SK-N-SH treated with all-trans-retinoic acid at 6 μM for 48 hours (cell line): ENCODE measurements around the gene TRMT112.

Experiments
- CREB5 ChIP-seq: fragments of 250-450 bp; sonication (Bioruptor Pico); IDR thresholded peaks from 2 replicates; pipeline ENCODE4 v1.5.1; 2020; ENCODE audit warnings: low read depth, mild to moderate bottlenecking, moderate library complexity
- CSDC2 ChIP-seq: fragments of 250-450 bp; sonication (Bioruptor Pico); IDR thresholded peaks from 2 replicates; pipeline ENCODE4 v1.5.0; 2020; ENCODE audit warnings: mild to moderate bottlenecking, moderate library complexity
- ESRRG ChIP-seq: fragments of 250-450 bp; sonication (Bioruptor Pico); IDR thresholded peaks from 2 replicates; pipeline ENCODE4 v1.6.1; 2021; ENCODE audit warnings: mild to moderate bottlenecking
- PATZ1 ChIP-seq: fragments of 250-450 bp; sonication (Bioruptor Pico); IDR thresholded peaks from 2 replicates; pipeline ENCODE4 v1.8.0; 2020; ENCODE audit warnings: mild to moderate bottlenecking, moderate library complexity, borderline replicate concordance
- POU6F1 ChIP-seq: fragments of 250-450 bp; sonication (Bioruptor Pico); IDR thresholded peaks from 2 replicates; pipeline ENCODE4 v1.8.0; 2021; ENCODE audit warnings: low read depth, mild to moderate bottlenecking, moderate library complexity, borderline replicate concordance
- RARB ChIP-seq: fragments of 250-450 bp; sonication (Bioruptor Pico); IDR thresholded peaks from 2 replicates; pipeline ENCODE4 v1.8.0; 2021; ENCODE audit warnings: mild to moderate bottlenecking, moderate library complexity
- TSHZ2 ChIP-seq: fragments of 250-450 bp; sonication (Bioruptor Pico); IDR thresholded peaks from 2 replicates; pipeline ENCODE4 v1.5.0; 2020; ENCODE audit warnings: mild to moderate bottlenecking, moderate library complexity
- ZC3H10 ChIP-seq: fragments of 250-450 bp; sonication (Bioruptor Pico); IDR thresholded peaks from 2 replicates; pipeline ENCODE4 v1.5.1; 2021; ENCODE audit warnings: mild to moderate bottlenecking, moderate library complexity
- ZFP3 ChIP-seq: fragments of 250-450 bp; sonication (Bioruptor Pico); IDR thresholded peaks from 2 replicates; pipeline ENCODE4 v1.5.0; 2020; ENCODE audit warnings: mild to moderate bottlenecking, moderate library complexity
- ZFP30 ChIP-seq: fragments of 450-650 bp; formaldehyde crosslinking; IDR thresholded peaks from 2 replicates; pipeline ENCODE4 v1.5.0; 2022; ENCODE audit warnings: mild to moderate bottlenecking, moderate library complexity
- ZNF70 ChIP-seq: fragments of 450-650 bp; formaldehyde crosslinking; IDR thresholded peaks from 2 replicates; pipeline ENCODE4 v1.5.0; 2020; ENCODE audit warnings: mild to moderate bottlenecking, moderate library complexity

- TF ChIP-seq PATZ1 (CRISPR knock-in tag) (no peak), CREB5 (no peak), ZFP3 (CRISPR knock-in tag) (no peak), ZC3H10 (no peak), CSDC2 (CRISPR knock-in tag) (no peak), RARB (CRISPR knock-in tag) (no peak), POU6F1 (no peak), TSHZ2 (no peak), ESRRG (CRISPR knock-in tag) (no peak), ZFP30 (CRISPR knock-in tag) (no peak), ZNF70 (CRISPR knock-in tag) (no peak)
These were observed 23.4 kb upstream of the TRMT112 start for GRCh38 chr11:64340671-64341335.
